ENCODE data around the gene CNRIP1.
"Not testable (repeated sequence)": the region's sequence is repeated elsewhere in the genome, so short reads cannot be mapped to it uniquely, and the experiment has no call there.

Gene CNRIP1

DNA sequence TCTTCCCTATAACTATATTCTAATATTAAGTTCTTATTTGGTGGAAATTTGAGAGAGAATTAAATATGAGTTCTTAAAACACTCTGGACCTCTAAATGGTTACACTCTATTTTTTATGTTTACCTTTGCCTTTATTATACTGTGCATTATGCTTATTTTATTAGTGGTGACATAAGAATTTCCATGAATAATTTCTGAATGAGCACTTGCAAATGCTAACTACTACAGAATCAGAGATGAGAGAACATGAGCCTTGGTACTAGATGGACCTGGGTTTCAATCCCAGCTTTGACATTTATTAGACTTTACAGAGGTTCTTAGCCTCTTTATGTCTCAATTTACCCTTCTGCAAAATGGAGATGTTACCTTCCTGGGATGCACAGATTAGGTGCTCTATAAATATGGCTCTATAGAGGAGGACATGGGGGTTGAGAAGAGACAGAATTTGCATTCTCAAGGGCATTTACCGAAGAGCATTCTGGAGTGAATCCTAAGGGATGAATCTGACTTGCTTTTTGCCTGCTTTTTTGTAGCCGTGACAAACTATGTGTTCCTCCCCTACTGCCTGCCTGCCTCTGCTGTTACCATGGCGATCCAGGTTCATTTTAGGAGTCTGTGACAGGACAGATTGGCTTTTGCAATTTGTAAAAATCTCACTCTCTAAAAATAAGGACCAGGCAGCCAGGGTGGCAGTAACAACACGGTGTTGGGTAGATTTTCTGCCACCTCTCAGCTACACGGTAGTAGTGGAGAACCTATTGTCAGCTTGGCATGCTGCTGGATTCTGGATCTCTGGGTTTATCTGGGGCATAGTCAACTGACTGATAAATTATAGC lies 20.7 kb upstream of the CNRIP1 start:
- no peak for DNase-seq

DNA sequence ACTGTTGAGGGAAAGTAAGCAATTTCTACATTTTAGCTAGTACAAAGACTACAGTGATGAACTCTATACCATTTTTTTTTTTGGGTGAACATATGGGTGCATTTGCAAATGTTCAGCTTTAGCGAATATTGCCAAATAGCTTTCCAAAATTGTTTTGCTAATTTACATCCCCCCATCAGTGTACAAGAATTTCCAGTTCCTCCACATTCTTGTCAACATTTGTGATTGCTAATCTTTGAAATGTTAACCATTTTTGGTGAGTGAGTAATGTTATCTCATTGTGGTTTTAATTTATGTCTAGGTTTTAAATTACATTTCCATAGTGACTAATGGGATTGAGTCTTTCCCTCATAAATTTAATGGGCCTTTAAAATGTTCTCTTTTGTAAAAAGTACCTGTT lies 16.4 kb upstream of the CNRIP1 start:
- DNase-seq: no peak

DNA sequence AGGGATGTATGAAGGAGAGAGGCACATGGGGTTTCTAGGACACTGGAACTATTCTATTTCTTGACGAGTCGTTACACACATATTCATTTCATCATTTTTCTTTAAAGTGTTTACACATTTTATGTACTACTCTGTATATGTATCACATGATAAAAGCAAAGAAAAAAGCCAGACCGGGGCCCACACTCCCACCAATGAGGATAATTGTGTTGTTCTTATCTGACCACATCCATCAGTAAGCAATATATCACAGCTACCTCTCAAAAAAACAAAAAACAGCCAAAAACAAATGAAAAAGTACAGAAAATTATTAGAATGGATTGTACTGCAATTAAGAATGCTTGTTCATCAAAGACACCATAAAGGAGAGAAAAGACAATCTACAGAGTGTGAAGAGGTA lies 14.2 kb upstream of the CNRIP1 start:
- DNase-seq: no peak

DNA sequence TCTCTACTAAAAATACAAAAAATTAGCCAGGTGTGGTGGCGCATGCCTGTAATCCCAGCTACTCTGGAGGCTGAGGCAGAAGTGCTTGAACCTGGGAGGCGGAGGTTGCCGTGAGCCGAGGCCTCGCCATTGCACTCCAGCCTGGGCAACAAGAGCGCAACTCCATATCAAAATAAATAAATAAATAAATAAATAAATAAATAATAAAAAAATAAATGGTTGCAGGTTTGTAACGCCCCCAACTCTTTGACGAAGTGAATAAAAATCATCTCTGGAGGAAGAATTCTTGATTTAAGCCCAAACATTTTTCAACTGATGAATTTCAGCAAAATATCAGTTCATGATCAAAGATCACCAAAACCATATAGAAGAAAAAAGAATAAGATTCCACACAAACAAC lies 13.3 kb upstream of the CNRIP1 start:
- DNase-seq: no peak

DNA sequence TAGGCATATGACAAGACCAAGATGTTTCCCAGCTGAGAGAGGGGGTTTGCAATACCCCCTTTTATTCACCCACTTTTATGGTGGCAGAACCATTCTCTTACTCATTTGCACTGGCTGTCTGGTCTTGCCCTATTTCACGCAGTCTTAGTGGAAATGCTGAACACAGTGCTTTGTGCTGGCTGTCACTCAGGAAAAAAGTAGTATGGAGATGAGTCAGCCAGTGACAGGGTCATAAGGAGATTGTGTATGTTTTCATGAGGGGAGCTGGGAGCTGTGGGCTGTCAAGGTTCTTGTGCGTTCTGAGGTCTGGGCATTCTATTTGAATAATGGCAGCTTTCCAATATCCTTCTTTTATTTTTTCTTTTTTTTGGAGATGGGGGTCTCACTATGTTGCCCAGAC lies 10.9 kb upstream of the CNRIP1 start:
- DNase-seq: peak; percentile 39

DNA sequence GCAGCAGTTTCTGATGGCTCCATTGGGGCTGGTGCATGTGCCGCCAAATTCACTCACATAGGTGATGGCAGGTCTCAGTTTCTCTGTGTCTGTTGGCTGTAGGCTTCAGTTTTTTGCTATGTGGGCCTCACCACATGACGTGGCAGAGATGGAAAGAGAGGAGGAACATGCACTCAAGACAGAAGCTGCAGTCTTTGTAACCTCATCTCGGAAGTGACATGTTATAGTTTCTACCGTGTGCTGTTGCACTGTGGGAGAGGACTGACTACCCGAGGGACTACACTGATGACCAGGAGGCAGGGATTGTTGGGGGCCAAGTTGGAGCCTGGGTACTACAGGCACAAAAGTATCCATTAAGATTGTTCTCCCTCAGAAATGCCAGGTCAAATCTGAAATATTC lies 9.2 kb upstream of the CNRIP1 start:
- no peak for DNase-seq

DNA sequence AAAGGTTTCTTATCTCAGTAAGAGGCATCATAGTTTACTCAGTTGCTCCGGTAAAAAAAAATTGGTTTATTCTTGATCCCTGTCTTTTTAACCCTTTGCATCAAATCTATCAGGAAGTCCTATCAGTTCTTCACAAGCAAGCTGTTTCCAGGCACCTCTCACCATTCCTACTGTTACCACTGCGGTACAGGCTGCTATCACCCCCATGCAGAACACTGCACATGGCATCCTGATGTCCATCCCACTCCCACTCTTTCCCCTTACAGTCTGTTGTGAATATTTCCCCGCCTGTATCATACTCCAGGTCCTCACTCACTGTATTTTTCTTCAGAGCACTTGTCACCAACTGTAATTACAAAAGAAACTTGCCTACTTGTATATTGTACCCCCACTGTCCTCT lies 5.3 kb upstream of the CNRIP1 start:
- DNase-seq: no peak

DNA sequence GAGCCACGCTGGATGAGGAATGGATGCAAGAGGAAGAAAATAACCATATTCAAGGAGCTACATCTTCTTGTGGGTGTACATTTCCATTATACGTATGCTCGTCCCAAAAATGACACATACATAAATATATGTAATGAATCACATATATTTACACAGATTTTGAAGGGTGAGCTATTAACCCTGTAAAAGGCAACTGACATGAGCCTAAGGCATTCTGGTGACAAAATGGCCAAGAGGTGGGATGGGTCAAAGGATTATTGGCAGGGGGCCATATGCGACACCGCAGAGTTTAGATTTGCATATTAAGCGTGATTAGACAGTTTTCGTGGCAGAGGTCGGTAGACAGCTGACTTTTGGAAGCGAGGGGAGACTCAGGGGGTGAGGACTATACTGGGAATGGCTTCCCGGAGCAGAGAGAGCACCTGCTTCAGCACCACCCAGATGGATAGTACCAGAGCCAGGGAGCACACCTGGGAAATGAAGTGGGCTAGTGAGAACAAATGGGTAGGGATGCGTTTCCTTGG lies 431 bp upstream of the CNRIP1 start:
- DNase-seq: no peak

DNA sequence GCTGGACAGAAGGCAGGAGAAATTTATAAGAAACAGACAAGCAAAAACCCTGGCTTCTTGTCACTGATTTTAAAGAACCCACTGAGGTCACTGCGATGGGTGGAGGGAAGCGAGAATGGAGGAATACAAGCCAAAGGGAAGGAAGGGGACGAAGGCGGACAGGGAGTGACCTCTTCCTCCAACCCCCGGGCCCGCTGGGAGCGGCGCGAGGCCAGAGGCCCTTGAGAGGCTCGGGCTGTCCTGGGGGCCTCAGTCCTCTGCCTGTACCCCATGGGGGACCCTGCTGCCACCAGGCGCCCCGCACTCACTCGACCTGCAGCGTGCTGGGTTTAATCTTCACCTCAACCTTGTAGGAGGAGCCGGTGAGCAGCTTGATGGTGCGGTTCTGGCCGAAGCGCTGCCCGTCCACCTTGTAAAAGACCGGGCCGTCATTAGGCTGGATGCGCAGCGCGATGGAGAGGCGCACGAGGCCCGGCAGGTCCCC lies 793 bp downstream of the CNRIP1 start:
- DNase-seq: no peak

DNA sequence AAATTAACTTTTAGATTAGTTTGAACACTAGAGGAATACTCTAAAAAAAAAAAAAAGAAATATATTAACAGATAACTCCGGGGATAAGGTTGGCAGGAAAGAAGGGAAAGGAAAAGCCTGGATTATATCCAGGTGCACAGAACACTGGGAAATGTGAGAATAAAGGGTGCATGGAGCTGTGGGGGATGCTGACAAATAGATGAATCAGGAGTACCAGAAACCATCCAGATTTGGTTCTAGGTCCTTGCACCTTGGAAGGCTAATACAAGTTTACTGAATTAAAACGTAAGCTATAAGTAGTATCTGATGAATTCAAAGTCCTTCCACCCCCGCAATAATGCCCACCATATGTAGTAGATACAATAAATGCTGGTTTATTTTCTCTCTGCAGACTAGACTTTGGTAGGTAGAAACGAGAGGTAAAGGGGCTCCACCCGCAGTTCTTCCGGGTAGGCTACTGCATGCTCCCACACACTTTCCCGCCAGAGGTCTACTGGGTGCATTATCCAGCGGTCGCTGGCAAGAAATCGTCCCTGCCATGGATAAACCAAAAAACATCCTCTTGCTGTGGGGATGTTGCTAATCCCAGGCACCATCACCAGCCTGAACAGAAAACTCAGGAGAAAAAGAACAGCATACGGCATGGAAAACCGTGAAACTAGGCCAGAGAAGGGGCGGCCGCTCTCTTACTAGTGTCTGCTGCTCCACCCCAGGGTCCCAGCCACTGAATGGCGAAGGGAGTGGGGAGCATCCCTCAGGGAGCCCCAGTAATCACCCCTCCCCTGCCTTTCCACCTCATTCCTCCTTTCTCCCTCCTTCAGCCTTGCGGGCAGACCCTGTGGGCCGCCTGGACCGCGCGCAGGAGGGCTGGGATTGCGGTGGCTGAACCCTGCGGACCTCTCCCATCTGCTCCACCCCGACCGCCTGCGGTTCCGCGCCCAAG lies 1.5 kb downstream of the CNRIP1 start:
- no peak for DNase-seq

DNA sequence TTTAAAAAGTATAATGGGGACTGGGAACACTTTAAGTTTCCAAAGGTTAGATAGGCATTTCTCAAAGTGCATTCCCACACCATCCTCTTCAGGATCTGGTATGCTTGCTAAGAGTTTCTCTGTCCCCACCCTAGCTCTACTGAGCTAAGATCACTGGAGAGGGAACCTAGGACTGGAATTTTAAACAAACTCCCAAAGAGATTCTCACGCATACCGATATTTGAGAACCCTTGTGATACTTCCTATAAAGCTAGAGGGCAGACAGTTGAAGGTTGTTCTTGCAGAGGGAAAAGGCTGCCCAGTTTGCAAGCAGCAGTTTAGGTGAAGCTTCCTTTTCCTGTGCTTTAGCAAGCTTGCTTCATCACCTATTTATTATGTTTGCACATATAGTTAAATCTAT lies 3.6 kb downstream of the CNRIP1 start:
- no peak for DNase-seq

DNA sequence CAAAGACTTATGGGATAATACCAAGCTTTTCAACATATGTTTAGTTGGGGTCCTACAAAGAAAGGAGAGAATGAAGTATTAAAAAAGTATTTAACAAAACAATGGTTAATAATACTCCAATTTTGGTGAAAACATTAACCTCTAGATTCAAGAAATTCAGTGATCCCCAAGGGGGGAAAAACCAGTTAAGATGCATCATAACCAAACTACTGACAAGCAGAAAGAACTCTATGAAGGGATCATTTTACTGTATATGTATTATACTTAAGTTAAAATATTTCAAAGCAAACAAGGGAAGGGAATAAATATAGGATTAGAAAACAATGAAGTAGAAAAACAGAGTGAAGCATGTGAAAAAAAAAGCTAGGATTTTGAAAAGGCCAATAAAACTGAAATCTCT lies 8.7 kb downstream of the CNRIP1 start:
- DNase-seq: no peak

DNA sequence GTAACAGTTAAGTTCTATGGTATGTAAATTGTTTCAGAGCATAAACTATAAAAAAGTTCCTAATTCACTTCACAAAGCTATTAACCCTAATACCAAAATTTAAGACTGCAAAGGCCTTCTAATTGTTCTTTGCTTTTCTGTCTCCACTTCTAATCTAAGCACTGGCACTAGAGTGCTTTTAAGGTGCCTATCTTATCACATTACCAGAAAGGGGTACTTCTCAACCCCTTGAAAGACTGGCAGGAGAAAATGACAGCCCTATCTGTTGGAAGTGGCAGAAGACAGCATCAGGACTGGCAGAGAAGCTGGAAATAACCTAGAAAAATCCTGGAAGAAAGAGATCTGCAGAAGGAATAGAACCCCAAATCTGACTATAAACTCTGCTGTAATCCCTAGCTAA lies 10.3 kb downstream of the CNRIP1 start:
- DNase-seq: no peak

DNA sequence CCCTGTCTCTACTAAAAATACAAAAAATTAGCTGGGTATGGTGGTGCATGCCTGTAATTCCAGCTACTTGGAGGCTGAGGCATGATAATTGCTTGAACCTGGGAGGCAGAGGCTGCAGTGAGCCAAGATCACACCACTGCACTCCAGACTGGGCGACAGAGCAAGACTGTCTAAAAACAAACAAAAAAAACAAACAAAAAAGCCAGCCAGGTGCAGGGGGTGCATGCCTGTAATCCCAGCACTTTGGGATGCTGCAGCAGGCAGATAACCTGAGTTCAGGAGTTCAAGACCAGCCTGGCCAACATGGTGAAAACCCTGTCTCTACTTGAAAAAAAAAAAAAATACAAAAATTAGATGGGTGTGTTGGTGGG lies 15.9 kb downstream of the CNRIP1 start:
- DNase-seq: not testable (repeated sequence)

DNA sequence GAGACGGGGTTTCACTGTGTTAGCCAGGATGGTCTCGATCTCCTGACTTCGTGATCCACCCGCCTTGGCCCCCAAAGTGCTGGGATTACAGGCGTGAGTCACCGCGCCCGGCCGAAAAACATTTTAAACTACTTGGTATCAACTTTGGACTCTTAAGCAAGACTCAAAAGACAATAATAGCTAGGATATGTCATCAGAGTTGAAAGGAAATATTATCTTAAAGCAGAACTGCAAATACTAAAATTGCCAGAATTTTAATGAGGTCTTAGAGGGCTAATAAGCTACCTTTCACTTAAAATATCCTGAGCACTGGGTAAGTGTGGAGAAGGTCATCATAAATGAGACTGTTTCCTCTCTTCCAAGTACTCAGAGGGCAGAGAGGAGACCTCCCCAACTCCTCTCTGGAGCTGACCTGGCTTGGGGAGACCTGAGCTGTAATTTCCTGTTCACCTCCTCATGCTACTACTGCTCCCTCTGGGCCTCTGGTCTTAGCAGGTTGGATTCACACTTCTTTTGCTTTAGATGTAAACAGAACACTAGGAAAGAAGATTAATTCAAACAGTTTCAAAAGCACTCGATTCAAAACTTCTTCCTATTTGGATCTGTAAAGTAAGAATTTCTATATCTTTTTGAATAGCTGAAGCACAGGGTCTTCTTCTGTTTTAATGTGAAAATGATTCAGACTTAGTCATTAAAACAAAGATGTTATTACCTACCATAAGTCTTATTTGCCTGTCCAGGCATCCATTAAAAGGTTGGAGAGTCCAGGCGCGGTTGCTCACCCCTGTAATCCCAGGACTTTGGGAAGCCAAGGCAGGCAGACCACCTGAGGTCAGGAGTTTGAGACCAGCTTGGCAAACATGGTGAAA lies 16.5 kb downstream of the CNRIP1 start:
- DNase-seq: no peak

DNA sequence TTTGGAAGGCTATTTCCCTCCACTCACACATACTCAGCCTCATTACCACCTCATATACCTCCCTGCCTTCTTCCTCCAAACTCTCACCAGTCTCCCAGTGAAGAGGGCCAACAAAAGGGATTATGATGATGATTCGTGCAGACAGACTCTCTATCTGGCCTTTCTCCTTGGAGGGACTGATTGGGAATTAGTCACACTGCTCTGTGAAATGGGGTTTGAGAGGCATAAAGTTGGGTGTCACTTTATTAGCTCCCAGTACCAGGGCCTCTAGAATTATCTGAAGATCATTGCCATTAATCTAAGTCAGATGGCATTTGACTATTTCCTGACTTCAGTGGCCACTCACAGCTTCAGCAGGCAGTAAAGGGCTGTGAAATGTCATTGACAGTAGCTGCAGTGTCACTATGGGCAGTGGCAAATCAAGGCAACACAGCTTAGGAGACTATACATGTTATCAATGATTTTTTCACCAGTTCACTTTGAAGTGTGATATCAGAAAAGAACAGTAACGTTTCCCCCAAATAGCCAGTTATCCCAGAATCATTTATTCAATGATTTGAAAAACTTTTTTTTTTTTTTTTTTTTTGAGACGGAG lies 17.4 kb downstream of the CNRIP1 start:
- no peak for DNase-seq

DNA sequence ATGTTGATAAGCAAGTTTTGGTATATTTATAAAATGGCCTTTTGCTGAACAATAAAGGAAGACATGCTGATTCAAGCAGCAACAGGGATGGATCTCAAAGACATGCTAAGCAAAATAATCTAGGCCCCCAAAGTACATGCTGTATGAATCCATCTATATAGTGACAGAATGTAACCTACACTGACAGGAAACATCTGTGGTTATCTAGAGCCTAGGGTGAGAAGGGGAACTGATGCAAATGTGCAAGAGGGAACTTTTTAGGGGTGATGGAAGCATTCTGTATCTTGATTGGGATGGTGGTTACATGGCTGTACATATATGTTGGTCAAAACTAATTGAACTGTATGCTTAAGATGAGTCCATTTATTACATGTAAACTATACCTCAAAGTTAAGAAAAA lies 24.2 kb downstream of the CNRIP1 start:
- no peak for DNase-seq

DNA sequence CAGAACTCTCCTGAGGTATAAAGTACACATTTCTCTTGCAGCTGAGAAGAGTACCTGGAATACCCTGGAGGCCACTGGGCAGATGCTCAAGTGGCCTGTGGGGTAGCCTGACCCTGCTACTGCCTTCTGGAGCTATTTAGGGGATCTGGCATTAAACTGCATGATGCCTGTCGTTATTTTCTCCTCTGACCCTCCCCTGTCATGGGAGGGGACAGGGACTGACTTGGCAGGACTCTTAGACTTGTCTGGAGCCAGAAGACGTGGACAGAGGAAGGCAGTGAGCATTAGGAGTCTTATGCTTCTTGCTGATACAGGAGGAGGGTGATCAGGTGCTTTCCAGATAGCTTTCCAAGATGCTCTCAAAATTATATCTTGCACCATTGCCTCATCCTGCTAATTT lies 24.8 kb downstream of the CNRIP1 start:
- DNase-seq: no peak

DNA sequence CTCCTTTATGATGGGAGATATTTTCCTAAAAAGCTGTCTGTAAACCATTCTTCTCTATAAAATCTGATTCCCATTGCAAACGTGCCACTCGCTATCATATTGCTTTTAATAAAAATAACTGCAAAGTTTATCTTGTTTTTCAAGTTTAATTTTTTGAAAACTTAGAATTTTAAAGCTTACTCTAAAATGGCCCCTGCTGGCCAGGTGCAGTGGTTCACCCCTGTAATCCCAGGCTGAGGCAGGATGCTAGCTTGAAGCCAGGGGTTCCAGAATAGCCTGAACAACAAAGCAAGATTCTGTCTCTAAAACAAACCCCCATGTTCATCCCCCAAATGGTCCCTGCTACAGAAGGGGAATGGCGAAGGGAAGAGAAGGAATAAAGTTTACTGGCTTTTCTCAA lies 25.6 kb downstream of the CNRIP1 start:
- no peak for DNase-seq

DNA sequence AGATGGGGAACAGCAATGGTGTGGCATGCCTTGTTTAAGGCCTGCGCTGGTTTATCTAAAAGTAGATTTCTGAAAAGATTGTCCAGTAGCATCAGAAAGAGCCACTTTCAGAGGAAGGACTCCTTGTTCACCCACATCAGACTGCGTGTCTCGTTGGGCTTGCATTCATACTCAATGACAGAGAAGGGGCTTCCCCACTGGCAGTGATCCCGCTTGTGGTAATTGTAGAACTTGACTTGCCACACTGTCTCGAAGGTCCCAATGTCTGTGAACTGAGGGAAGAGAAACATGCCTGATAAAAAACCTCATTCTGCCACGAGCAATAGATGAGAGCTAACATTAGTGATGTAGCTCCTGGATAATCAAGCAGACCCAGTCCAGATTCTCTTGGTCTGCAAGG lies 26.0 kb downstream of the CNRIP1 start:
- no peak for DNase-seq

DNA sequence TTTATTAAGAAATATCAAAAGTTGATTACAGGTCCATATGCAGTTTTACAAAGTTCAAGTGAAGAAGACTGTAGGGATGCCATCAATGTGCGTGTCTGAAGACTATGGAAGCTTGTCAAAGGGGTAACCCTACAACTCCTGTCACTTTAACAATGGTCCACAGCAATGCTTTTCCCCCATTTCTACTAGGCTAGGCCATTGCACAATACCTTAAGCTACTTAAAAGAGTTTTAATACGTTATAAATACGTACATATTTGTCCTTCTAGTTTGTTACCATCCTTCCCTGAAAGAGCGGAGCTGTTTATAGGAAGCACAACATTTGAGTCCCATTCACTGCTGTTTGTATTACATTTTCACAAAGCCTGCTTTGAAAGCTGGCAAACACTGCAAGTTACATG lies 26.7 kb downstream of the CNRIP1 start:
- DNase-seq: no peak

DNA sequence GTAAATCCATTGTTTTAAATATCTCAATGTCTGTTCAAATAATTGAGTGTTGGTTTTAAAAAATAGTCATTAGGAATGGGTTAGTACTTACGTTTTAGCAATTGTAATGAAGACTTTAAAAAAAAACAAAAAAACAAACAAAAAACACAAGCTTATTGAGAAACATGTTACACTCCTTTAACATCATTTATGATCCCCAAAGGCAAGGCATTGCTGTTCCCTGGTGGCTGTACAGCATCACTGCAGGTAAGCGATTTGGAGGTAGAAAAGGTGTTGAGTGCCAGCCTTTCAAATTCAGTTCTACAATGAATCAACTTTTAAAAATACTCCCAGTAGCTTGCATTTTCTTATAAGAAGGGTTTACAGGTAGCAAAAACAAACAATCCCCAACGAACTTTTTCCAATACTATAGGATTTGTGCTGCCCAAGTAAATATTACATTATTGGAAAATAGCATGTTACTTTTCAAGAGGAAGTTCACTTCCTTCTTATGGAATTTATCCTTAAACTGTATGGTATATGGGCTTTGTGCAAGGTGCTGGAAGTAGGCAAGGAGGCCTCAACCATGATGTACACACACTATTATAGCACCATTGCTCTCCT lies 27.5 kb downstream of the CNRIP1 start:
- DNase-seq: peak; percentile 45

Data from activated CD4-positive, alpha-beta T cell treated with anti-CD3 and anti-CD28 coated beads, Interleukin-10, Interleukin-2, amounts not matched to agents 100 ng/mL and 50 ng/mL, durations not matched to agents 16 hours and 8 hours (primary cell).